T-helper 17 cell (primary cell): ENCODE results near the gene NAT9. TPM values are rescaled to one million over a fixed set of nuclear protein-coding genes. Genes with fewer than 3 reads are reported as not detected.

Source experiments
- ATAC-seq: fragments of 150-1000 bp; cut with Tn5 transposase; 2 replicates; pipeline ENCODE4 v1.10.0; 2021; ENCODE audit warnings: mild to moderate bottlenecking, moderate library complexity
- DNase-seq, 3 donors: peaks; one replicate each; pipeline versions ENCODE4 v3.0.0 to v3.0.0-alpha.2; 2020 to 2021
- H3K9me3 ChIP-seq: one replicate; pipeline ENCODE4 v1.7.0; 2013; ENCODE audit warnings: low read length, mild to moderate bottlenecking; ENCODE audit not compliant: control insufficient read depth, poor library complexity, severe bottlenecking
- H3K27ac Mint-ChIP-seq: one replicate; pipeline ENCODE4 v1.8.0; 2022; ENCODE audit warnings: mild to moderate bottlenecking, moderate library complexity, mixed read lengths
- H3K27me3 Mint-ChIP-seq: one replicate; pipeline ENCODE4 v1.8.0; 2022; ENCODE audit warnings: mixed read lengths
- H3K36me3 Mint-ChIP-seq: one replicate; pipeline ENCODE4 v1.8.0; 2022; ENCODE audit warnings: low read depth, mixed read lengths
- H3K4me1 Mint-ChIP-seq: one replicate; pipeline ENCODE4 v1.8.0; 2022; ENCODE audit warnings: mild to moderate bottlenecking, mixed read lengths
- H3K4me3 Mint-ChIP-seq: one replicate; pipeline ENCODE4 v1.8.0; 2022; ENCODE audit warnings: mild to moderate bottlenecking, moderate library complexity, mixed read lengths
- total RNA-seq, 4 donors: library from RNA in 2 of 4; stranded (reverse) in 2 of 4; gene quantifications; one replicate each; pipeline ENCODE4 v1.2.3 and lab custom pipeline; 2022 to 2026

NAT9 gene
- total RNA-seq, 2 donors from 2014 or later: 32.3 to 32.8 TPM

GRCh38 chr17:74748529-74749278 is 27.4 kb downstream of the NAT9 start, which contains the start of gene NHERF1:
Gene NHERF1 (plus strand): TSS chr17:74748628. CDS start chr17:74748847, 219 bp downstream.
- peak; percentile 90 for ATAC-seq
- H3K4me3 Mint-ChIP-seq: peak within 1 kb of the TSS; percentile 99
- H3K27ac Mint-ChIP-seq: peak within 1 kb of the TSS; percentile 95
- peaks cover 55% of the 10 kb centered on the region for H3K4me1 Mint-ChIP-seq
- peak; percentile 90 to 95 (median 91) for DNase-seq
- H3K9me3 ChIP-seq: no peaks in the 10 kb centered on the region
- H3K36me3 Mint-ChIP-seq: peaks cover 12% of the 10 kb centered on the region
- no peaks in the 10 kb centered on the region for H3K27me3 Mint-ChIP-seq

GRCh38 chr17:74748279-74748528 is 27.9 kb downstream of the NAT9 start:
- Mint-ChIP-seq H3K4me3 (peak overlapping the region; percentile 99), H3K27me3 (no peaks in the 10 kb centered on the region), H3K27ac (peak overlapping the region; percentile 84), H3K36me3 (peaks cover 12% of the 10 kb centered on the region), H3K4me1 (peaks cover 56% of the 10 kb centered on the region)
- no peak for DNase-seq
- H3K9me3 ChIP-seq: no peaks in the 10 kb centered on the region
- ATAC-seq: no peak

- H3K4me1 Mint-ChIP-seq: peaks cover 56% of the 10 kb centered on the region
- DNase-seq: no peak
- no peaks in the 10 kb centered on the region for H3K27me3 Mint-ChIP-seq
Observed at GRCh38 chr17:74746922-74747321, 29.2 kb downstream of the NAT9 start.

DNA sequence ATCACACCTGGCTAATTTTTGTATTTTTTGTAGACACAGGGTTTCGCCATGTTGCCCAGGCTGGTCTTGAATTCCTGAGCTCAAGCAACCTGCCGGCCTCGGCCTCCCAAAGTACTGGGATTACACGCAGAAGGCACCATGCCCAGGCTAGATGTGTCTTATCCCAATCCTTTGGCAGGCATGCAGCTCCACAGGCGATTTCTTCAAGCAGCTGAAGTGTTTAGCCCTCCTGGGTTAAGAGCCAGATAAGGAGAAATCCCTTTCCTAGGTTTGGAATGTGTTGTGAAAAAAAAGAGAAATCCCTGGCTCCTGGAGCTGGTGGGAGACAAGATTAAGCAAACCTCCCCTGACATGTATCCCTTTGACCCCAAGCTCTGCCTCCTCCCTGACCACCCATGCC is 29.8 kb downstream of the NAT9 start:
- H3K36me3 Mint-ChIP-seq: peaks cover 6% of the 10 kb centered on the region
- no peak for DNase-seq
- peak overlapping the region; percentile 99 for H3K4me3 Mint-ChIP-seq
- no peaks in the 10 kb centered on the region for H3K9me3 ChIP-seq
- peaks cover 56% of the 10 kb centered on the region for H3K4me1 Mint-ChIP-seq
- ATAC-seq: no peak
- no peak overlapping the region for H3K27ac Mint-ChIP-seq
- no peaks in the 10 kb centered on the region for H3K27me3 Mint-ChIP-seq

More at GRCh38 chr17:74746922-74747321, 29.2 kb downstream of the NAT9 start:
- no peak for ATAC-seq
- H3K9me3 ChIP-seq: no peaks in the 10 kb centered on the region
- H3K4me3 Mint-ChIP-seq: peak overlapping the region; percentile 99
- H3K36me3 Mint-ChIP-seq: peaks cover 6% of the 10 kb centered on the region
- H3K27ac Mint-ChIP-seq: peak overlapping the region; percentile 29

DNA sequence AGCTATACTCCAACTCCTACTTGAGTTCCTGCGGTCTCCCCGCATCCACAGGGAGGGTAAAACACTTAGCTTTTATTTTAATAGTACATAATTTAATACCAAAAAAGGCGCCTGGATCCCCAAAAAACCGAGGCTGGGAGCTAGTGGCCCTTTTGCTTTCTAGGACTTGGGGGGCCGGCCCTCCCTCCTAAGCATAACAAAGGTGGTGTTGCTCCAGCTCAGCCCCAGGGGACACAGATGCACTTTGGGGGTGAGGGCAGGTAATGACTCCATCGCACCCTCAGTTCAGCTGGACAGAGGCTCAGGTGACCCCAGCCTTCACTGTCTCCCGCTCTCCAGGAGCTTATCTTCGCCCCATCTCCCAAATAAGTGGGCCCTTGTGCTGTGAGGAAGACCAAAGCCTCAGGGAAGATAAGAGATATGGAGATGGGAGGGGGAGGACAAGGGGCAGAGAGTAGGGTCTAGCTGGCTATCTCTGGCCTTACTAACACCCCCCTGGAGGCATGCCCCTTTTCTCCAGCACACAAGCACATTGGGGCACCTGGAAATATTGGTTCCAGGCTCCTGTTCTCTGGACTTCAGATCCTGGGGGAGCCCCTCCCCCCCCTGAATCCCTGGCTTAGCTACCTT is 30.5 kb downstream of the NAT9 start:
- peaks cover 6% of the 10 kb centered on the region for H3K36me3 Mint-ChIP-seq

DNA sequence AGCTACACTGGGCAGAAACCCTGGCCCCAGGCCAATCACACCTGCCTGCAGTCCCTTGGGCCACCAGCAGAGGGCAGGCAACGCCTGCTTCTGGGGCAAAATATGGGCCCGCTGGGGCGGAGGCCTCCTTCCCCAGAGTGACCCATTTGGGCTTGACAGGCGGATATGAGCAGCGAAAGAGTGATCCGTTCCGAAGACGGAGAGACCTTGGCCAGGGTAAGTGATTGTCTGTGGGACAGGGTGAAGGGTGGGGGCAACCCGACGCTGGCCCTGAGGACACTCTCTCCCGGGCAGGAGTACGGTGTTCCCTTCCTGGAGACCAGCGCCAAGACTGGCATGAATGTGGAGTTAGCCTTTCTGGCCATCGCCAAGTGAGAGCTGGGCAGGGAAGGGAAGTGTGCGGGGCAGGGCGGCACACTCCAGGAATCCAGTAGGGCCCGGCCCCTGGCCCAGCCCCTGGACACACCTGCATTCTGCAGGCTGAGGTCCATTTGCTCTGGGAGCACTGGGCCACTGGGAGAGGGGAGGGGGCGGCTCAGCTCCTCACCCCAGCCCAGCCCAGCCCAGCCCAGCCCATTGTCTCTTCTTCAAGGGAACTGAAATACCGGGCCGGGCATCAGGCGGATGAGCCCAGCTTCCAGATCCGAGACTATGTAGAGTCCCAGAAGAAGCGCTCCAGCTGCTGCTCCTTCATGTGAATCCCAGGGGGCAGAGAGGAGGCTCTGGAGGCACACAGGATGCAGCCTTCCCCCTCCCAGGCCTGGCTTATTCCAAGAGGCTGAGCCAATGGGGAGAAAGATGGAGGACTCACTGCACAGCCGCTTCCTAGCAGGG is 31.2 kb downstream of the NAT9 start:
- peaks cover 56% of the 10 kb centered on the region for H3K4me1 Mint-ChIP-seq
- peaks cover 4% of the 10 kb centered on the region for H3K36me3 Mint-ChIP-seq
- ATAC-seq: peak; percentile 33

More for the DNA sequence above, 30.5 kb downstream of the NAT9 start:
- peaks cover 51% of the 10 kb centered on the region for H3K4me1 Mint-ChIP-seq
- no peak for DNase-seq
- no peak overlapping the region for H3K4me3 Mint-ChIP-seq
- no peaks in the 10 kb centered on the region for H3K27me3 Mint-ChIP-seq
- ATAC-seq: no peak
- H3K9me3 ChIP-seq: no peaks in the 10 kb centered on the region
- H3K27ac Mint-ChIP-seq: no peak overlapping the region

GRCh38 chr17:74744349-74744713 is 31.8 kb downstream of the NAT9 start:
- Mint-ChIP-seq H3K4me1 (peaks cover 54% of the 10 kb centered on the region), H3K27ac (peak overlapping the region; percentile 93), H3K36me3 (no peaks in the 10 kb centered on the region), H3K27me3 (no peaks in the 10 kb centered on the region), H3K4me3 (peak overlapping the region; percentile 86)
- no peak for ATAC-seq
- H3K9me3 ChIP-seq: no peaks in the 10 kb centered on the region
- no peak for DNase-seq

More for the DNA sequence above, 31.2 kb downstream of the NAT9 start:
- Mint-ChIP-seq H3K4me3 (peak overlapping the region; percentile 86), H3K27me3 (no peaks in the 10 kb centered on the region), H3K27ac (peak overlapping the region; percentile 93)
- H3K9me3 ChIP-seq: no peaks in the 10 kb centered on the region
- DNase-seq: peak; percentile 76 to 88 (median 78)

DNA sequence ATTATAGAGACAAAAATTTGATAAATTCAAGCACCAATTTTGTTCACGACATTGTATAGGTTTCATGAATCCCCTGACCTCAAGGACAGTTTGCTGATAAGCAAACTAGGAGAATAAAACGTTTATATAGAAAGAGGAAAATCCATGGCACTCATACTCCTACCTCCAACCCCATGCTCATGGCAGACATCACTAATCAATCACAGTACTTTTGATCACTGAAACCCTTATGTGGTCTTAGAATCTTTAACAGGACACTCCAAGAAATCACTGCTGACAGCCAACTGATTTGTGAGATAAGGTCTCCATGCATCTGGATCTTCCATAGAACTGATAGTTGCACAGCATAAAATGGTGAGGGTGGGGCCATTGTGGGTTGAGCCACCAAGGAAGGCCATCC is 32.4 kb downstream of the NAT9 start:
- Mint-ChIP-seq H3K4me3 (peak overlapping the region; percentile 86), H3K4me1 (peaks cover 59% of the 10 kb centered on the region), H3K27ac (peak overlapping the region; percentile 93), H3K36me3 (no peaks in the 10 kb centered on the region), H3K27me3 (no peaks in the 10 kb centered on the region)
- H3K9me3 ChIP-seq: no peaks in the 10 kb centered on the region
- ATAC-seq (no peak), DNase-seq (no peak)

DNA sequence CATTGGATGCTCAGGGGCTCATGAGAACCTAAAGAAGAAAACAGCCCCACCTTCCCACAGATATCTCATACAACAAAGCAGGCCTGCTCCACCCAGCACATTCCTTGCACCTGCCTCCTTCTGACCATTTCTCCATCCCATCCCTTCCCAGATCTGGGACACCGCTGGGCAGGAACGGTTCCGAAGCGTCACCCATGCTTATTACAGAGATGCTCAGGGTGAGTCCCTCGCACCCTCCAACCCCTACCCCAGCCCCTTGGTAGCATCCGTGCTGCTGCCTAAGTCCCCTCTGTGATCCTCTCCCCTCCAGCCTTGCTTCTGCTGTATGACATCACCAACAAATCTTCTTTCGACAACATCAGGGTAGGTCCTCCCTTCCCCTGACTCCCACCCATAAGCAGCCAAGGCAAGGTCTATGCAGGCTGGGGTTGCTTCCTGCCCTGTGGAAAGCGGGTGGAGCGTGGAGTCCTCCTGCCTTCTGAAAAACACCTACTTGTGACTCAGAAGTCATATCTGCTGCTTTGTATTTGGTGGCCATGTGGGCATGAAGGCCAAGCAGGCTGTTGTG is 33.1 kb downstream of the NAT9 start:
- H3K27ac Mint-ChIP-seq: peak overlapping the region; percentile 93
- no peaks in the 10 kb centered on the region for H3K36me3 Mint-ChIP-seq
- DNase-seq (no peak), ATAC-seq (no peak)
- peaks cover 64% of the 10 kb centered on the region for H3K4me1 Mint-ChIP-seq
- no peaks in the 10 kb centered on the region for H3K27me3 Mint-ChIP-seq
- H3K4me3 Mint-ChIP-seq: peak overlapping the region; percentile 86
- H3K9me3 ChIP-seq: no peaks in the 10 kb centered on the region

DNA sequence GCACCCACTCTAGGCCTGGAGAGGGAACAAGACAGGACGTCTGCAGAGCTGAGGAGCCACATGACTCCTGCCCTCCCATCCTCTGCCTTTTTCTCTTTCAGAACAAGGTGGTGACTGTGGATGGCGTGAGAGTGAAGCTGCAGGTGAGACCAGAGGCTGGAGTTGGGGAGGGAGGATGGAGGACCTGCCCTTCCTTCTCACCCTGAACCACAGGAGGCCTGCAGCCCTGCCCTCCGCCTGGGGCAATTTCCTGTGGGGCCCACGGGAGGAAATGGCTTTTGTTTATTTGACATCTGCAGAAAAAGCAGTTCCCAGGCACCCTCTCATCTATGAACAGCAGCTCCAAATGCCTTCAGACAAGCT is 34.0 kb downstream of the NAT9 start:
- peaks cover 64% of the 10 kb centered on the region for H3K4me1 Mint-ChIP-seq
- peak overlapping the region; percentile 86 for H3K4me3 Mint-ChIP-seq
- ATAC-seq (peak; percentile 10), DNase-seq (no peak)
- H3K27ac Mint-ChIP-seq: peak overlapping the region; percentile 93
- no peaks in the 10 kb centered on the region for H3K9me3 ChIP-seq
- H3K36me3 Mint-ChIP-seq: no peaks in the 10 kb centered on the region
- H3K27me3 Mint-ChIP-seq: no peaks in the 10 kb centered on the region

GRCh38 chr17:74740641-74741387 is 35.3 kb downstream of the NAT9 start:
- H3K4me1 Mint-ChIP-seq: peaks cover 63% of the 10 kb centered on the region
- no peaks in the 10 kb centered on the region for H3K9me3 ChIP-seq
- DNase-seq: no peak
- no peaks in the 10 kb centered on the region for H3K36me3 Mint-ChIP-seq
- peak overlapping the region; percentile 93 for H3K27ac Mint-ChIP-seq
- no peaks in the 10 kb centered on the region for H3K27me3 Mint-ChIP-seq
- no peak for ATAC-seq
- peak overlapping the region; percentile 86 for H3K4me3 Mint-ChIP-seq

DNA sequence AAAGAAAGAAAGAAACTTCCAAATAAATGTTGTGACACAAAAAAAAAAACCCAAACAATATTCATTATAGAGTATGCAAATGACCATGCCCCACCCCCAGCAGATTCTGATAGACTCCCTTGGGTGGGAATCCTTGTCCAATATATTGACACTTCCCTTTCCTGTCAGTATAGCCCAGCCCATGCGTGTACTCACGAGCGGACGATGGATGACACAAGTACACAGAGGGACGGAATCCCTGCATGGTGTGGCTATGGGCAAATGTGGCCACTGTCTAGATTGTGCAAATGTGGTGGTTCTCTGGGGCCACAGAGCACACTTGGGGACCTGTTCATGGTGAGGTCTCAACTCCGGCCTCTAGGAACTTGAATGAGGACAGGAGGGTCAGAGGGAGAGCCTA is 36.0 kb downstream of the NAT9 start:
- Mint-ChIP-seq H3K4me1 (peaks cover 63% of the 10 kb centered on the region), H3K4me3 (peak overlapping the region; percentile 66), H3K27me3 (no peaks in the 10 kb centered on the region), H3K36me3 (no peaks in the 10 kb centered on the region), H3K27ac (peak overlapping the region; percentile 93)
- DNase-seq (no peak), ATAC-seq (no peak)
- no peaks in the 10 kb centered on the region for H3K9me3 ChIP-seq
